Memory B cell (primary cell): ENCODE results near the gene GHR.
"Not testable (repeated sequence)": the region's sequence is repeated elsewhere in the genome, so short reads cannot be mapped to it uniquely, and the experiment has no call there.

ENCODE experiments used
- ATAC-seq: fragments of 150-1000 bp; cut with Tn5 transposase; 2 replicates; pipeline ENCODE4 v1.10.0; 2021; ENCODE audit warnings: low read depth, mild to moderate bottlenecking, moderate library complexity
- DNase-seq, 2 donors: peaks; one replicate each; pipeline ENCODE4 v3.0.0; 2022; ENCODE audit warnings: low spot score in 2 of 2
- H3K27ac Mint-ChIP-seq: one replicate; pipeline ENCODE4 v1.8.0; 2022; ENCODE audit warnings: mild to moderate bottlenecking, moderate library complexity, mixed read lengths
- H3K27me3 Mint-ChIP-seq: one replicate; pipeline ENCODE4 v1.8.0; 2022; ENCODE audit warnings: mixed read lengths
- H3K36me3 Mint-ChIP-seq: one replicate; pipeline ENCODE4 v1.8.0; 2022; ENCODE audit warnings: mild to moderate bottlenecking, mixed read lengths
- H3K4me1 Mint-ChIP-seq: one replicate; pipeline ENCODE4 v1.8.0; 2022; ENCODE audit warnings: mixed read lengths
- H3K4me3 Mint-ChIP-seq: one replicate; pipeline ENCODE4 v1.8.0; 2022; ENCODE audit warnings: mild to moderate bottlenecking, moderate library complexity, mixed read lengths
- H3K9me3 Mint-ChIP-seq: one replicate; pipeline ENCODE4 v1.8.0; 2022; ENCODE audit warnings: mixed read lengths

GHR gene

GRCh38 chr5:42552597-42552996, 129.4 kb downstream of the GHR start:
- Mint-ChIP-seq H3K9me3 (no peaks in the 10 kb centered on the region), H3K4me1 (no peaks in the 10 kb centered on the region), H3K4me3 (no peak overlapping the region), H3K27me3 (peaks cover 3% of the 10 kb centered on the region), H3K27ac (no peak overlapping the region), H3K36me3 (no peaks in the 10 kb centered on the region)
- no peak for ATAC-seq
- no peak for DNase-seq

GRCh38 chr5:42553461-42553860, 130.2 kb downstream of the GHR start:
- Mint-ChIP-seq H3K9me3 (no peaks in the 10 kb centered on the region), H3K4me1 (no peaks in the 10 kb centered on the region), H3K27me3 (peaks cover 3% of the 10 kb centered on the region), H3K27ac (no peak overlapping the region), H3K36me3 (no peaks in the 10 kb centered on the region), H3K4me3 (no peak overlapping the region)
- no peak for DNase-seq
- no peak for ATAC-seq

- Mint-ChIP-seq H3K27ac (no peak overlapping the region), H3K4me1 (no peaks in the 10 kb centered on the region), H3K27me3 (no peaks in the 10 kb centered on the region), H3K4me3 (no peak overlapping the region), H3K9me3 (no peaks in the 10 kb centered on the region), H3K36me3 (no peaks in the 10 kb centered on the region)
- no peak for ATAC-seq
- no peak for DNase-seq
These were observed 131.8 kb downstream of the GHR start for GRCh38 chr5:42555010-42555409.

GRCh38 chr5:42555797-42556196, 132.6 kb downstream of the GHR start:
- peaks cover 3% of the 10 kb centered on the region for H3K27me3 Mint-ChIP-seq
- DNase-seq (no peak), ATAC-seq (no peak)
- H3K4me3 Mint-ChIP-seq, result no peak overlapping the region
- H3K9me3 Mint-ChIP-seq, result no peaks in the 10 kb centered on the region
- H3K36me3 Mint-ChIP-seq, result no peaks in the 10 kb centered on the region
- H3K4me1 Mint-ChIP-seq, result no peaks in the 10 kb centered on the region
- H3K27ac Mint-ChIP-seq, result no peak overlapping the region

- Mint-ChIP-seq H3K9me3 (no peaks in the 10 kb centered on the region), H3K36me3 (no peaks in the 10 kb centered on the region), H3K4me1 (no peaks in the 10 kb centered on the region), H3K27me3 (peaks cover 3% of the 10 kb centered on the region), H3K27ac (no peak overlapping the region), H3K4me3 (no peak overlapping the region)
- DNase-seq (no peak), ATAC-seq (no peak)
These were observed 134.4 kb downstream of the GHR start for GRCh38 chr5:42557689-42558088.

- DNase-seq, result no peak
- Mint-ChIP-seq H3K4me3 (no peak overlapping the region), H3K4me1 (no peaks in the 10 kb centered on the region), H3K36me3 (no peaks in the 10 kb centered on the region), H3K27me3 (peaks cover 3% of the 10 kb centered on the region), H3K27ac (no peak overlapping the region), H3K9me3 (no peaks in the 10 kb centered on the region)
- no peak for ATAC-seq
These were observed 138.4 kb downstream of the GHR start for GRCh38 chr5:42561656-42562055.

- no peak overlapping the region for H3K27ac Mint-ChIP-seq
- no peaks in the 10 kb centered on the region for H3K4me1 Mint-ChIP-seq
- no peaks in the 10 kb centered on the region for H3K9me3 Mint-ChIP-seq
- no peak for DNase-seq
- H3K36me3 Mint-ChIP-seq, result no peaks in the 10 kb centered on the region
- peaks cover 5% of the 10 kb centered on the region for H3K27me3 Mint-ChIP-seq
- H3K4me3 Mint-ChIP-seq, result no peak overlapping the region
- no peak for ATAC-seq
These were observed 141.6 kb downstream of the GHR start for GRCh38 chr5:42564689-42565356.

GRCh38 chr5:42566652-42567295, 143.5 kb downstream of the GHR start:
- Mint-ChIP-seq H3K36me3 (no peaks in the 10 kb centered on the region), H3K4me1 (no peaks in the 10 kb centered on the region), H3K27ac (no peak overlapping the region), H3K9me3 (no peaks in the 10 kb centered on the region), H3K27me3 (peaks cover 2% of the 10 kb centered on the region), H3K4me3 (no peak overlapping the region)
- ATAC-seq (no peak), DNase-seq (no peak)

GRCh38 chr5:42569325-42569724, 146.1 kb downstream of the GHR start:
- Mint-ChIP-seq H3K36me3 (no peaks in the 10 kb centered on the region), H3K4me3 (no peak overlapping the region), H3K27me3 (peaks cover 3% of the 10 kb centered on the region), H3K4me1 (no peaks in the 10 kb centered on the region), H3K9me3 (no peaks in the 10 kb centered on the region), H3K27ac (no peak overlapping the region)
- no peak for ATAC-seq
- DNase-seq, result no peak

- no peak overlapping the region for H3K4me3 Mint-ChIP-seq
- H3K27me3 Mint-ChIP-seq, result peaks cover 3% of the 10 kb centered on the region
- H3K9me3 Mint-ChIP-seq, result no peaks in the 10 kb centered on the region
- ATAC-seq (no peak), DNase-seq (no peak)
- no peaks in the 10 kb centered on the region for H3K4me1 Mint-ChIP-seq
- no peaks in the 10 kb centered on the region for H3K36me3 Mint-ChIP-seq
- H3K27ac Mint-ChIP-seq, result no peak overlapping the region
These were observed 146.8 kb downstream of the GHR start for GRCh38 chr5:42569953-42570548.

- DNase-seq (no peak), ATAC-seq (no peak)
- Mint-ChIP-seq H3K4me1 (no peaks in the 10 kb centered on the region), H3K27me3 (peaks cover 3% of the 10 kb centered on the region), H3K36me3 (no peaks in the 10 kb centered on the region), H3K9me3 (no peaks in the 10 kb centered on the region), H3K27ac (no peak overlapping the region), H3K4me3 (no peak overlapping the region)
These were observed 148.0 kb downstream of the GHR start for GRCh38 chr5:42570966-42571960.

GRCh38 chr5:42572313-42572712, 149.1 kb downstream of the GHR start:
- Mint-ChIP-seq H3K36me3 (no peaks in the 10 kb centered on the region), H3K4me3 (no peak overlapping the region), H3K9me3 (no peaks in the 10 kb centered on the region), H3K4me1 (no peaks in the 10 kb centered on the region), H3K27me3 (peaks cover 3% of the 10 kb centered on the region), H3K27ac (no peak overlapping the region)
- no peak for DNase-seq
- no peak for ATAC-seq

- no peaks in the 10 kb centered on the region for H3K4me1 Mint-ChIP-seq
- H3K36me3 Mint-ChIP-seq, result no peaks in the 10 kb centered on the region
- no peaks in the 10 kb centered on the region for H3K9me3 Mint-ChIP-seq
- DNase-seq, result no peak
- no peak overlapping the region for H3K4me3 Mint-ChIP-seq
- no peak overlapping the region for H3K27ac Mint-ChIP-seq
- ATAC-seq, result no peak
- H3K27me3 Mint-ChIP-seq, result peaks cover 1% of the 10 kb centered on the region
These were observed 150.1 kb downstream of the GHR start for GRCh38 chr5:42573386-42573785.

- not testable (repeated sequence) for H3K4me1 Mint-ChIP-seq, H3K4me3 Mint-ChIP-seq, H3K36me3 Mint-ChIP-seq, H3K27ac Mint-ChIP-seq, H3K9me3 Mint-ChIP-seq, ATAC-seq, DNase-seq, H3K27me3 Mint-ChIP-seq
These were observed 152.7 kb downstream of the GHR start for GRCh38 chr5:42575914-42576313.
